ENCODE data around the gene COL21A1.

DNA sequence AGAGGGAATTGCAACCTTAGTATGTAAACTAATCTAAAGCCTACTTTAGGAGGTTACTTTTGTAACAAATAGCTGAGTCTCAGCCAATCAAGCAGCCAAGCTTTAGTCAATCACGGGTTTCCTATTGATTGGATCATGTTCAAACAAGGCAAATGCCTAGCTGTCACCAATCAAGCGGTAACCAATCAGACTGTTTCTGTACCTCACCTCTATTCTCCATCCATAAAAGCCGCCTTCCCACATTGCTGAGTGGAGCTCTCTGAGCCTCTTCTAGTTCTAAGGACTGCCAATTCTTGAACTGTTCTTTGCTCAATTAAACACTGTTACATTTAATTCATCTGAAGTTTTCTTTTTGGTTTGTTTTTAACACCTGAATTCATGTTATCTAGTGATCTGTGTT, 223.6 kb downstream of the COL21A1 start:
- TF ChIP-seq, protein P1, sequence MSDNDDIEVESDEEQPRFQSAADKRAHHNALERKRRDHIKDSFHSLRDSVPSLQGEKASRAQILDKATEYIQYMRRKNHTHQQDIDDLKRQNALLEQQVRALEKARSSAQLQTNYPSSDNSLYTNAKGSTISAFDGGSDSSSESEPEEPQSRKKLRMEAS (IDR thresholded peaks at IDR 0.05), result no peak
- no peak for TF ChIP-seq RAD21 (conservative IDR thresholded peaks at IDR 0.05 in 1 of 2, IDR thresholded peaks at IDR 0.05 in 1 of 2)
- no peak for TF ChIP-seq MAZ (IDR thresholded peaks at IDR 0.05; ENCODE audit: borderline replicate concordance, low read depth, low read length)
- TF ChIP-seq, protein P2, sequence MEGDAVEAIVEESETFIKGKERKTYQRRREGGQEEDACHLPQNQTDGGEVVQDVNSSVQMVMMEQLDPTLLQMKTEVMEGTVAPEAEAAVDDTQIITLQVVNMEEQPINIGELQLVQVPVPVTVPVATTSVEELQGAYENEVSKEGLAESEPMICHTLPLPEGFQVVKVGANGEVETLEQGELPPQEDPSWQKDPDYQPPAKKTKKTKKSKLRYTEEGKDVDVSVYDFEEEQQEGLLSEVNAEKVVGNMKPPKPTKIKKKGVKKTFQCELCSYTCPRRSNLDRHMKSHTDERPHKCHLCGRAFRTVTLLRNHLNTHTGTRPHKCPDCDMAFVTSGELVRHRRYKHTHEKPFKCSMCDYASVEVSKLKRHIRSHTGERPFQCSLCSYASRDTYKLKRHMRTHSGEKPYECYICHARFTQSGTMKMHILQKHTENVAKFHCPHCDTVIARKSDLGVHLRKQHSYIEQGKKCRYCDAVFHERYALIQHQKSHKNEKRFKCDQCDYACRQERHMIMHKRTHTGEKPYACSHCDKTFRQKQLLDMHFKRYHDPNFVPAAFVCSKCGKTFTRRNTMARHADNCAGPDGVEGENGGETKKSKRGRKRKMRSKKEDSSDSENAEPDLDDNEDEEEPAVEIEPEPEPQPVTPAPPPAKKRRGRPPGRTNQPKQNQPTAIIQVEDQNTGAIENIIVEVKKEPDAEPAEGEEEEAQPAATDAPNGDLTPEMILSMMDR (IDR thresholded peaks at IDR 0.05), result no peak
- no peak for TF ChIP-seq JUN (IDR thresholded peaks at IDR 0.05)
- TF ChIP-seq PHF8 (IDR thresholded peaks at IDR 0.05; ENCODE audit: borderline replicate concordance, low read depth), result no peak
- TF ChIP-seq, protein P3, sequence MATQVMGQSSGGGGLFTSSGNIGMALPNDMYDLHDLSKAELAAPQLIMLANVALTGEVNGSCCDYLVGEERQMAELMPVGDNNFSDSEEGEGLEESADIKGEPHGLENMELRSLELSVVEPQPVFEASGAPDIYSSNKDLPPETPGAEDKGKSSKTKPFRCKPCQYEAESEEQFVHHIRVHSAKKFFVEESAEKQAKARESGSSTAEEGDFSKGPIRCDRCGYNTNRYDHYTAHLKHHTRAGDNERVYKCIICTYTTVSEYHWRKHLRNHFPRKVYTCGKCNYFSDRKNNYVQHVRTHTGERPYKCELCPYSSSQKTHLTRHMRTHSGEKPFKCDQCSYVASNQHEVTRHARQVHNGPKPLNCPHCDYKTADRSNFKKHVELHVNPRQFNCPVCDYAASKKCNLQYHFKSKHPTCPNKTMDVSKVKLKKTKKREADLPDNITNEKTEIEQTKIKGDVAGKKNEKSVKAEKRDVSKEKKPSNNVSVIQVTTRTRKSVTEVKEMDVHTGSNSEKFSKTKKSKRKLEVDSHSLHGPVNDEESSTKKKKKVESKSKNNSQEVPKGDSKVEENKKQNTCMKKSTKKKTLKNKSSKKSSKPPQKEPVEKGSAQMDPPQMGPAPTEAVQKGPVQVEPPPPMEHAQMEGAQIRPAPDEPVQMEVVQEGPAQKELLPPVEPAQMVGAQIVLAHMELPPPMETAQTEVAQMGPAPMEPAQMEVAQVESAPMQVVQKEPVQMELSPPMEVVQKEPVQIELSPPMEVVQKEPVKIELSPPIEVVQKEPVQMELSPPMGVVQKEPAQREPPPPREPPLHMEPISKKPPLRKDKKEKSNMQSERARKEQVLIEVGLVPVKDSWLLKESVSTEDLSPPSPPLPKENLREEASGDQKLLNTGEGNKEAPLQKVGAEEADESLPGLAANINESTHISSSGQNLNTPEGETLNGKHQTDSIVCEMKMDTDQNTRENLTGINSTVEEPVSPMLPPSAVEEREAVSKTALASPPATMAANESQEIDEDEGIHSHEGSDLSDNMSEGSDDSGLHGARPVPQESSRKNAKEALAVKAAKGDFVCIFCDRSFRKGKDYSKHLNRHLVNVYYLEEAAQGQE (IDR thresholded peaks at IDR 0.05), result no peak
- TF ChIP-seq USF2 (IDR thresholded peaks at IDR 0.05), result no peak
- no peak for TF ChIP-seq CBX2 (IDR thresholded peaks at IDR 0.05; ENCODE audit: borderline replicate concordance, low read depth)
- no peak for TF ChIP-seq POLR2A (IDR thresholded peaks at IDR 0.05; ENCODE audit: low read length)
- TF ChIP-seq MYC (IDR thresholded peaks at IDR 0.05; ENCODE audit: borderline replicate concordance, low read length), result no peak
